ENCODE measurements around the gene TLX1. TPM values are rescaled to one million over a fixed set of nuclear protein-coding genes. Genes with fewer than 3 reads are reported as not detected.

The TLX1 gene
- total RNA-seq, 1 experiment from 2014 or later = not detected

DNA sequence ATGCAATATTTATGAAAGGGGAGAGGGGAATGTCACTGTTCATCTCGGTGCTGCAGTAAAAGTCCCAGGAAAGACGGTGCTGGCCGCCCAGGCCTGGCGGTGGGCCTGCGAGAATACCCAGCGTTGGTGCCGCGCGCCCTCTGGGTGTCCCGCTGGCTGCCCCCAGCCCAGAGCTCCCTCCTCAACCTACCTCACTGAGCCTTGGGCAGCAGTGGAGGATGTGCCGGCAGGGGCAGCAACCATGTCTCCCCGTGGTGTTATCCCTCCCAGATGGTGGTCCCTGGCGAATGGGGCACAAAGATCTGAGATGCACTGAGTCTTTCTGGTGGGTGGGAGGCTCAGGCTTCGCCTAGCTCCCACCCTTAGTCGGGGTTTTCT is 9.5 kb upstream of the TLX1 start:
- Histone ChIP-seq H3K27me3 (ENCODE audit: low read length) (peaks cover 9% of the 10 kb centered on the region; the same call in 1 of the 2 replicates), H3K9ac (ENCODE audit: low read length) (no peak overlapping the region), H3K4me3 (ENCODE audit: low read length) (no peak overlapping the region), H3F3A (ENCODE audit: low read length, unreplicated experiment) (no peaks in the 10 kb centered on the region), H3K4me2 (ENCODE audit: low read length) (no peak overlapping the region), H4K20me1 (ENCODE audit: low read length) (no peaks in the 10 kb centered on the region), H3K9me2 (replicated peaks; ENCODE audit: low read length) (no peaks in the 10 kb centered on the region), H3K9me3 (ENCODE audit: low read length) (no peaks in the 10 kb centered on the region), H3K36me3 (ENCODE audit: low read depth, low read length) (no peaks in the 10 kb centered on the region), H3K79me2 (ENCODE audit: low read length) (no peaks in the 10 kb centered on the region), H3K27ac (ENCODE audit: low read length) (no peak overlapping the region), H2AFZ (ENCODE audit: low read length) (no peak overlapping the region), H3K4me1 (ENCODE audit: insufficient read depth, low read length) (no peaks in the 10 kb centered on the region; the same call in 1 of the 2 replicates)
- intact Hi-C loops (cut with micrococcal nuclease) = no loop called here
- ChIA-PET POLR2A (ENCODE audit: unreplicated experiment) (no interaction called here), CTCF (no interaction called here)
- no peak for DNase-seq
- no peak for ATAC-seq
- BruUV-seq (replicated peaks) = no TSS peak
- TF ChIP-seq EZH2phosphoT487 (IDR thresholded peaks at IDR 0.05; ENCODE audit: borderline replicate concordance, low read length) (no peak), EZH2 (IDR thresholded peaks at IDR 0.05; ENCODE audit: low read length, unreplicated experiment) (no peak)
- TF ChIP-seq, protein P1, sequence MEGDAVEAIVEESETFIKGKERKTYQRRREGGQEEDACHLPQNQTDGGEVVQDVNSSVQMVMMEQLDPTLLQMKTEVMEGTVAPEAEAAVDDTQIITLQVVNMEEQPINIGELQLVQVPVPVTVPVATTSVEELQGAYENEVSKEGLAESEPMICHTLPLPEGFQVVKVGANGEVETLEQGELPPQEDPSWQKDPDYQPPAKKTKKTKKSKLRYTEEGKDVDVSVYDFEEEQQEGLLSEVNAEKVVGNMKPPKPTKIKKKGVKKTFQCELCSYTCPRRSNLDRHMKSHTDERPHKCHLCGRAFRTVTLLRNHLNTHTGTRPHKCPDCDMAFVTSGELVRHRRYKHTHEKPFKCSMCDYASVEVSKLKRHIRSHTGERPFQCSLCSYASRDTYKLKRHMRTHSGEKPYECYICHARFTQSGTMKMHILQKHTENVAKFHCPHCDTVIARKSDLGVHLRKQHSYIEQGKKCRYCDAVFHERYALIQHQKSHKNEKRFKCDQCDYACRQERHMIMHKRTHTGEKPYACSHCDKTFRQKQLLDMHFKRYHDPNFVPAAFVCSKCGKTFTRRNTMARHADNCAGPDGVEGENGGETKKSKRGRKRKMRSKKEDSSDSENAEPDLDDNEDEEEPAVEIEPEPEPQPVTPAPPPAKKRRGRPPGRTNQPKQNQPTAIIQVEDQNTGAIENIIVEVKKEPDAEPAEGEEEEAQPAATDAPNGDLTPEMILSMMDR (conservative IDR thresholded peaks at IDR 0.05; ENCODE audit: low read depth, low read length) = no peak

DNA sequence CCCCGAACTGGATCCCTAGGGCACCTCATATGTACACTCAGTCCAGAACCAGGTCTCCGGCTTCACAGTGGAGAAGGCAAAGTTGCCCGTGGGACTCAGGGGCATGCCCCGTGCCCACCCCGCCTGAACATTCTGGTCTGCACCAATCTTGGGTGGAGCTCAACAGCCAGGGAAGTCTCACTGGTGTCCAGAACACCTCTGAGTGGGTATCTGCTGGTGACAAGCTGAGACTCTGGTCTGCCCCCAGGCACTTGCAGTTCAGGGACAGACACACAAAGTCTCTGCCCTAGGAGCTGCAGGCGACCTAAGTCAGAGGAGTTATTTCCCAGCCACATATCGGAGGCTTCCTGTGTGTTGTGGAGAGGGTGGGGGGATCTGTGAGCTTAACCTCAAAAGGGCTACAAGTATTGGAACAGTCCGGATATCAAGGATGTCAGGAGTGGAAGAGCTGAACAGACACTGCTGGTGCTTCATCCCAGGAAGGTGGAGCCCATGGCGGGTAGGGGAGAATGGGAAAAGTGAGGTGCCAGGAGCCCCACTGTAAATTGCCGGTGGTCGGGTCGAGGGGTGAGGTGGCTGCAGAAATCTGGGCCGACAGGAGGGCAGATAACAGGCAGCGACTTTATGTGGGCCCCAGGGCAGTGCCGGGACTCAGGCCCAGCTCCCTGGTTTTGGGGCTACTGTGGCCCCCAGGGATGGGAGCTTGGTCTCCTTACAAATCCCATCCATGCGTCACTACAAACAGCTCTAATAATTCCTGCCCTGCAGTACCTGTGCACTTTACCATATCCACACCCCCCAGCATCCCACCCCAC is 8.6 kb upstream of the TLX1 start:
- Histone ChIP-seq H3K79me2 (ENCODE audit: low read length) (no peaks in the 10 kb centered on the region), H3K4me1 (ENCODE audit: insufficient read depth, low read length) (no peaks in the 10 kb centered on the region; the same call in 1 of the 2 replicates), H3F3A (ENCODE audit: low read length, unreplicated experiment) (no peaks in the 10 kb centered on the region), H3K27ac (ENCODE audit: low read length) (no peak overlapping the region), H4K20me1 (ENCODE audit: low read length) (no peaks in the 10 kb centered on the region), H3K4me3 (ENCODE audit: low read length) (peak overlapping the region; percentile 65; the same call in 1 of the 2 replicates), H3K9me3 (ENCODE audit: low read length) (no peaks in the 10 kb centered on the region), H3K4me2 (ENCODE audit: low read length) (peak overlapping the region; percentile 89), H3K9ac (ENCODE audit: low read length) (no peak overlapping the region), H3K27me3 (ENCODE audit: low read length) (peaks cover 9% of the 10 kb centered on the region; the same call in 1 of the 2 replicates), H3K9me2 (replicated peaks; ENCODE audit: low read length) (no peaks in the 10 kb centered on the region), H3K36me3 (ENCODE audit: low read depth, low read length) (no peaks in the 10 kb centered on the region), H2AFZ (ENCODE audit: low read length) (peak overlapping the region; percentile 86)
- no TSS peak for BruUV-seq (replicated peaks)
- ChIA-PET POLR2A (ENCODE audit: unreplicated experiment) (no interaction called here), CTCF (interaction anchor here (0.7 kb wide), 1 partner anchor 92 kb away, joined by 4 read pairs; no protein-coding TSS in a partner anchor)
- ATAC-seq = no peak
- intact Hi-C loops (cut with micrococcal nuclease) = no loop called here
- TF ChIP-seq, protein P1 (conservative IDR thresholded peaks at IDR 0.05; ENCODE audit: low read depth, low read length) = no peak
- TF ChIP-seq EZH2 (IDR thresholded peaks at IDR 0.05; ENCODE audit: low read length, unreplicated experiment) = no peak
- TF ChIP-seq EZH2phosphoT487 (IDR thresholded peaks at IDR 0.05; ENCODE audit: borderline replicate concordance, low read length) = no peak
- no peak for DNase-seq
